Adipose tissue (tissue), 3 donors: ENCODE data around the gene GIPC3. TPM values are rescaled to one million over a fixed set of nuclear protein-coding genes. Genes with fewer than 3 reads are reported as not detected.

Experiments
- H3K27ac ChIP-seq: one replicate; pipeline ENCODE4 v1.5.1; 2013; ENCODE audit warnings: low read depth, low read length
- WGBS, 3 donors: extraction: QIAGEN DNeasy Blood & Tissue Kit; methylation state at CpG; one replicate each; pipeline ENCODE4 v1.1.7; 2013; 5-methylcytosine and 5-hydroxymethylcytosine counted together
- polyA plus RNA-seq, 3 donors: library from polyadenylated mRNA; stranded (reverse); fragments of 200-250 nt; gene quantifications; one replicate each; pipeline ENCODE4 v1.2.3, GENCODE V29; 2013
- donor health status: healthy with polysubstance abuse.
- donor health status: Bipolar disorder and iron deficiency.
- donor health status: healthy.

GIPC3 gene, protein sequence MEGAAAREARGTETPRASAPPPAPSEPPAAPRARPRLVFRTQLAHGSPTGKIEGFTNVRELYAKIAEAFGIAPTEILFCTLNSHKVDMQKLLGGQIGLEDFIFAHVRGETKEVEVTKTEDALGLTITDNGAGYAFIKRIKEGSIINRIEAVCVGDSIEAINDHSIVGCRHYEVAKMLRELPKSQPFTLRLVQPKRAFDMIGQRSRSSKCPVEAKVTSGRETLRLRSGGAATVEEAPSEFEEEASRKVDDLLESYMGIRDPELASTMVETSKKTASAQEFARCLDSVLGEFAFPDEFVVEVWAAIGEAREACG
- 1 to 10 TPM in 2 of 3 donors, under 1 TPM in 1; 0.33 to 1.7 (median 1.5) TPM for polyA plus RNA-seq

DNA sequence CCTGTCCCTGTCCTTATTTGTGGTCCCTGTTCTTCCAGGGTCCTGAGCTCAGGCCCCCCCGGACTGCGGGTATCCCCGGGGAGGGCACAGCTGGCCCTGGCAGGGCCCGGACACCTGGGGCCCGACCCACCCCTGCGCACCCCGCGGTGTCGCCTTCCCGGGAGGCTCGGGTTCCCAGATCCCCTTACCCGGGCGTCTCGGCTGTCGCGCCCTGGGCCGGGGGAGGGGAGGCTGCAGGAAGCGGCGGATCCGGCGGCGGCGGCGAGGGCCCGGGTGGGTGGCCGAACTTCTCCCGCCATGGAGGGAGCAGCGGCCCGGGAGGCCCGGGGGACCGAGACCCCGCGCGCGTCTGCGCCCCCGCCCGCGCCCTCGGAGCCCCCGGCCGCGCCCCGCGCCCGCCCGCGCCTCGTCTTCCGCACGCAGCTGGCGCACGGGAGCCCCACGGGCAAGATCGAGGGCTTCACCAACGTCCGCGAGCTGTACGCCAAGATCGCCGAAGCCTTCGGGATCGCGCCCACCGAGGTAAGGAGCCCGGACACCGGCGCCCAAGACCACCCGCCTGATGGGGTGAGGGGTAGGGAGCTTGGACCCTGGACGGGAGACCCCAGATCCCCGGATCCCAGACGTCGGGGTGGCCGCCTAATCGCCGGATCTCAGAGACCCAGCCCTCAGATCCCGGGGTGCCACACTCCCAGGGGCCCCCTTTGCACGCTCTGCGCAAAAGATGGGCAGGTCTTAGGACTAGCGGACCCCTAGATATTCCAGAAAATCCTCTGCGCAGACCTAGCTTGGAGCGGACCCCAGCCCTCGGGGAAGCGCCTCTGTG lies at the start of gene GIPC3:
TSS of gene GIPC3 (plus strand) at position 178 of the 826 bp plus-strand sequence. CDS start at position 298, 120 bp downstream.
- WGBS, 3 donors: 3 to 4% (median 3%) methylated on average over 54 to 84 of the region's 84 CpGs
- no peak within 1 kb of the TSS for H3K27ac ChIP-seq

DNA sequence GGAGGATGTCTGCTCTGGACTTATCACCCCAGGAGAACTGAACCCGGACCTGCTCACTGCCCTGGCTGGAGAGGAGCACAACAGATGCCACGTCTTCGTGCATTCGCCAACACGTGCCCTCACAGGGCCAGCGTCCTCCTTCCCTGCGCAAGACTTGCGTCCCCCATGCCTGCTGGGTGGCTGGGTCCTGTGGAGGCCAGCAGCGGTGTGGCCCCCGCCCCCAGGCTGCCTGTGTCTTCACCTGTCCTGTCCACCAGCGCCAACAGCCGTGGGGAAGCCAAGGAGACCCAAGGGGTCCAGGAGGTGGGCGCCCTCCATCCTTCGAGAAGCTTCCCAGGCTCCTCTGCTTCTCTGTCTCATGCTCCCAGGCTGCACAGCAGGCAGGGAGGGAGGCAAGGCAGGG lies 49.7 kb upstream of the GIPC3 start:
- H3K27ac ChIP-seq: no peak overlapping the region
- 92 to 95% (median 95%) methylated on average over 14 of the region's 14 CpGs for WGBS, 3 donors

DNA sequence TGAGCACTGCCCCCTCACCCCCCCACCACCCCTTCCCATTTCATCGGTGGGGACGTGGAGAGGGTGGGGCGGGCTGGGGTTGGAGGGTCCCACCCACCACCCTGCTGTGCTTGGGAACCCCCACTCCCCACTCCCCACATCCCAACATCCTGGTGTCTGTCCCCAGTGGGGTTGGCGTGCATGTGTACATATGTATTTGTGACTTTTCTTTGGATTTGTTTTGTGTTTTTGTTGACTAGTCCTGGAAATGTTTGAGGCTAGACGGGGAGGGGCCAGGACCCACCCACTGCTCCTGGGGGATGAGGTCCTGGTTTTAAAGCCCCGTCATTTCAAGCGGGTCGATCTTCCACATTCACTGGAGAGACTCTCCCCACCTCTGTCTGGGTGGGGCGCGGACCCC lies 49.3 kb upstream of the GIPC3 start:
- no peak overlapping the region for H3K27ac ChIP-seq

DNA sequence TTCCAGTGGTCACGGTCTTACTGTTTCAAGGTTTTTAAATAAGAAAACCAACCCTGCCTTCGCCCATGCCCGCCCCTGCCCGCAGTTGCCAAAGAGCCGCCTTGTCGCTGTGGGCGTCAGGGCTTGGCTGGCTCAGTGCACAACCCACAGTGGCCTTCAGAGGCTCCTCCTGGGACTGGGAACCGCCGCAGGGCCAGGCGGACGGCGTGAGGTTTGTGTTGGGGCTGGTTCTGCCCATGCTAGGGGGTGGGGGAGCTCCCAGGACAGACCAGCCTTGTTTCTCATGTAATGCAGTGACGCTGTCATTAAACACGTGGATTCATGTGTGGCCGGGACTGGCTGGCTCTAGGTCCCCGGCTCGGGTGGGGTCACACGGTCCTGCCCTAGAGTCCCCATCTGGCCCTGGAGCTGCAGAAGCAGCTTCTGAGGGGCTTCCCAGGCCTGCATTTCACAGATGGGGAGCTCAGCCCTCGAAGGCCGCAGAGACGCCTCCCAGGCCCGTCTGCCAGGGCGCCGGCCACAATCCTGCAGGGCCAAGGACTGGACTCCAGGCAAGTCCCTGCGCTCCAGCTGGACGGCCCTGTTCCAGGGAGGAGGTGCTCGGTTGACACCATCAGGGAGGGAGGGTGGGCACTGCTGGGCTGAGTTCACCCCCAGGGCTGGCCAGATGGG lies 48.7 kb upstream of the GIPC3 start:
- WGBS, 3 donors: 62 to 73% (median 71%) methylated on average over 27 of the region's 27 CpGs
- H3K27ac ChIP-seq: no peak overlapping the region

More for the DNA sequence above, 49.3 kb upstream of the GIPC3 start:
- WGBS, 3 donors: 77 to 90% (median 82%) methylated on average over 9 to 10 of the region's 10 CpGs

DNA sequence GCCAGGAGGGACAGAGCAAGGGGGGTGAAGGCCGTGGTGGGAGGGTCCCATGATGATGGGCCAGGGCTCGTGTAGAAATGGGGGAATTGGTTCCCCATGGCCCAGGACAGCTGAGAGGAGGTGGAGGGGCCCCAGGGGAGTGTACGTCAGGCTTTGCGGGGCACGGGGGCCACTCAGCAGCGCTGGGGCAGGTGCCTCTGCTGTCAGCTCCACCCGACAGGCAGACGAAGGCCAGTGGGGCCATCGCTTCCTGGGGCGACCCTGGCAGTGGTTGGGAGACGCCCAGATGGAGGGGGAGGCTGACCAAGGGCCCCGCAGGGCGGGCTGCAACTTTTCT lies 48.2 kb upstream of the GIPC3 start:
- 59 to 81% (median 62%) methylated on average over 12 to 13 of the region's 13 CpGs for WGBS, 3 donors
- no peak overlapping the region for H3K27ac ChIP-seq

DNA sequence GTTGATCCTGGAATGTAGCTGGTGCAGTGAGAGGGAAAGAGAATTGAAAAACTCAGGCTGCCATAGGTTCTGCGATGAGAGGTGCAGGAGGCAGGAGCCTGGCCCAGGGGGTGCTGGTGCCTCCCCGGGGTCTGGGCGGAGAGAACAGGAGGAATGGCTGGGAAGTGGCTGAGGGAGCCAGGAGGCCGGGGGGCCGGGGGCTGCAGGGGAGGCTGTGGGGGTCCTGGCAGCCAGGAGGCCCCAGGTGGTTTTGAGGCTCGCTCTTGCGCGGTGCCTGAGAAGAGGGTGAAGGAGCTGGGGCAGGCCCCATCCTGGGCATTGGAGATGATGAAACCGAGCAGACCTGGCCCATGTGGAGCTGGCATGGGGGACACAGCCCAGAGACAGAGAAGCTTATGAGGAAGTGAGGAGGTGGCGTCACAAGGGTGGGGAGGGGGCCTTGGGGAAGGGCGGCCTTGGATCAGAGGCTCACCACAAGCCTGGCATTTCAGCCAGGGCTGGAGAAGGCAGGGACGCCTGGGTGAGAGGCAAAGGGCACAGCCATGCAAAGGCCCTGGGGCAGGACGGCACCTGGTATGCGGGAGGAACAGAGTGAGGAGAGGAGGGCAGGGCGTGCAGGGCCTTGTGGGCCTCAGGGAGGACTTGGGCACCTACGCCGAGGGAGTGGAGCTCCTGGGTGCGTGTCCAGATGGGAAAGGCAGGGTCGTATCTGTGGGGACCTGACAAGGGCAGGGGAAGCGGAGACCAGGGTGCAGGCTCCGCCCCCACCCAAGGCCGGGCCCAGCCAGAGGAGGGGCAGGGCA lies 47.6 kb upstream of the GIPC3 start:
- 75 to 86% (median 76%) methylated on average over 21 to 22 of the region's 22 CpGs for WGBS, 3 donors

DNA sequence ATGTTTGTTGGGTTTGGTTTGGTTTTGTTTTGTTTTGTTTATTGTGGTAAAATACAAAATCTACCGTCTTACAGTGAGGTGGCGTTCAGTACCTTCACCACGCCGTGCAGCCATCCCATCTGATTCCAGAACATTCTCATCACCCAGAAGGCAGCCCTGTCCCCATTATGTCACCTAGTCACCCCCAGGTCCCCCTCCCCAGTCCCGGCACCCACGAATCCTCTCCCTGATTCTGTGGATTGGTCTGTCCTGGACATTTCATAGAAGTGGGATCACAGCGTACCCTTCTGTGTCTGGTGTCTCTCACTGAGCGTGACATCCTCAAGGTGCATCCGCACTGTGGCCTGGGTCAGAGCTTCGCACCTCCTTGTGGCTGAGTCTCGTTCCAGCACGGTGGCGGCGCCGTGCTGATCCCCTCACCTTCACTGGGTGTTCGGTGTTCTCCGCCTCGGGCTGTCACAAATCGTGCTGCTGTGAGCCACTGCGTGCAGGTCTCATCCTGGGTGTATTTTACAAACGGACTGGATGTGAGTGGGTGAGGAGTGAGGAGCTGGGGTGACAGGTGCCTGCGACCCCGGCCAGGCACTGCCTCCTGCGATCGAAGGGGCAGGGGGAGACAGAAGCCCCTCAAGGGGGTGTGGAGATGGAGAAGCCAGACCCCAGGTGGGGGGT lies 46.9 kb upstream of the GIPC3 start:
- no peak overlapping the region for H3K27ac ChIP-seq
- 83 to 88% (median 85%) methylated on average over 24 to 25 of the region's 25 CpGs for WGBS, 3 donors

More for the DNA sequence above, 47.6 kb upstream of the GIPC3 start:
- no peak overlapping the region for H3K27ac ChIP-seq

DNA sequence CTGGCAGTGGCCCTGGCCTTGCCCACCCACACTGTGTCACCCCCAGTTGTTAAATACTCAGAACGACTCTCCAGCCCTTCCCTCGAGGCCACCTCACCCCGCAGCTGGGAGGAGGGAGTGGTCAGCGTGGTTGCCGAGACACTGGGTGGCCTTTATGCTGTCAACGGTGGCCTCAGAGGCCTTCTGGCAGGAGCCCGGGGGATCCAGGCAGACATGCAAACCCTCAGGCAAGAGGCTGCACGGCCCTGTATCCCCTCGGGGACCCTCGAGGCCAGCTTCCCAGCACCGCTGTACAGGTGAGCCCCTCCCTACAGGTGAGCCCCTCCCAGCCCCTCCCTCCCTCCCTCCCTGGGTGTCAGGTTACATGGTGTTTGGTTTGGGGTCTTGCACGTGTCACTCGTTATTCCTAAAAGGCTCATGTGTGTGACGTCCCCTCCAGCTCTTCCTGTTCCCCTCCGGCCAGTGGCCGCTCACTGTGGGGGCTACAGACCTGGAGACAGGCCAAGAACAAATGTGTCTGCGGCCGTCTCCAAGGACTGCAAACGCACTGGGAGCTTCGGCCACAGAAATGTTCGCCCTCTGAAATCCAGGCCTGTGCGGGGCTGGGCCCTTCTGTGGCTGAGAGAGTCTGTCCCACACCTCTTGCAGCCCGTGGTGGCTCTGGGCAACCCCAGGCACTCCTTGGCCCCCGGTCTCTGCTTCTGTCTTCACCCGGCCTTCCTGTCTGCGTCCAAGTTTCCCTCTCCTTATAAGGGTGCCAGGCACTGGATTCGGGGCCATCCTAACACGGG lies 46.1 kb upstream of the GIPC3 start, which contains the start of gene TEKTIP1:
TSS of gene TEKTIP1 (plus strand) at position 210 of the 791 bp plus-strand sequence. CDS start at position 214, 4 bp downstream.
- WGBS, 3 donors: 60 to 69% (median 65%) methylated on average over 26 to 28 of the region's 28 CpGs
- no peak within 1 kb of the TSS for H3K27ac ChIP-seq

DNA sequence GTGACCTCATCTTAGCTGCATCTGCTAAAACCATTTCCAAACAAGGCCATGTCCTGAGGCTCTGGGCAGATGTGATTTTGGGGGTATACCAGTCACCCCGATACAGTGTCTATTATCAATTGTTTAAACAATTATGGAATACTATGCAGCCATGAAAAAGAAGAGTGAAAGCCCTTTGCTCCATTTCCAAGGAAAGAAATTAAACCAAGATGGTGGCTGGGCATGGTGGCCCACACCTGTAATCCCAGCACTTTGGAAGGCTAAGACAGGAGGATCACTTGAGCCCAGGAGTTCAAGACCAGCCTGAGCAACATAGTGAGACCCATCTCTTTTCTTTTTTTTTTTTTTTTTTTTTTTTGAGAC lies 45.5 kb upstream of the GIPC3 start:
- WGBS, 3 donors: 92 to 98% (median 96%) methylated on average over 1 of the region's 1 CpG
- H3K27ac ChIP-seq: no peak overlapping the region

DNA sequence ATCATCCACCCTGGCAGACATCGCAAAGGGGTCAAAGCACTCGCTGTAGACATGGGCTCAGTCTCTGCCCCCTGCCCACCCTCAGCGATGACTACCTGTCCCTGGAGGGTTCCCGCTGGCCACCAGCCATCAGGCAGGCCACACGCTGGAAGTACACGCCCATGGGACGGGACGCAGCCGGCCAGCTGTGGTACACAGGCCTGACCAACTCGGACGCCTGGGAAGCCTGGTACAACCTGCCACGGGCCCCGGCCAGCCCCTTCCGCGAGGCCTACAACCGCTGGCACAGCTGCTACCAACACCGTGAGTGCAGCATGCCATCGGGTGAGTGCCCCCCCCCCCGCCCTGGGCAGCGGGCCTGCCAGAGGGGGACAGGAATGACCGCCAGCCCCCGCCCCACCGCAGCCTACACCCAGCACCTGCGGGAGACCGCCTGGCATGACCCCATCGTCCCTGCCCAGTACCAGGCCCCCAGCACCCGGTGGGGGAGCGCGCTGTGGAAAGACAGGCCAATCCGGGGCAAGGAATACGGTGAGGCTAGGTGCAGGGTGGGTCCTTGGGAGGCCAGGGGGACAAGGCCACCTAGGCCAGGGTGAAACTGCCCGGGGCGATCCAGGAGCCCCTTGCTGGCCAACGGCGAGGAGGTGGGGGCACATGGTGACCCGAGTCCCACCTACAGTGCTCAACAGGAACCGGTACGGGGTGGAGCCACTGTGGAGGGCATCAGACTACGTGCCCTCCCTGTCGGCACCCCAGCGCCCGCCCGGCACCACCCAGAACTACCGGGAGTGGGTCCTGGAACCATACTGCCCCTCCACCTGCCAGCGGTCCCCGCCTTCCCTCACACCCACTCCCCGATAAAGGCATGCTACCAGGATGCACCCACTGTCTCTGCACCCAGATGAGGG lies 41.9 kb upstream of the GIPC3 start:
- H3K27ac ChIP-seq: no peak overlapping the region
- WGBS, 3 donors: 77 to 88% (median 83%) methylated on average over 38 to 47 of the region's 47 CpGs

DNA sequence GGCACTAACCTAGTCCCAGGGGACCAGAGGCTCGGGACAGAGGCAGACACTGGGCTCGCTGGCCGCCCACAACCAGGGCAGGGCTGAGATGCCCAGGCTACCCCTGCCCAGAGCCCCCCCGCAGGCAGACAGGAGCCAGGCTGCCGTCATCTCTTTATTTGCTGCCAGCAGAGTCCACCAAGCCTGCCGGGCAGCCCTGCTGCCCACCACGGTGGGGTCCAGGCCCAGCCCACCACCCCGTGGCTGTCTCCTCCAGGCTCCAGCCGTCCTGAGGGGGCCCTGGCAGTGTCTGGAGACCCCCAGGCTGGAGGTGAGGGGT lies 41.3 kb upstream of the GIPC3 start:
- no peak overlapping the region for H3K27ac ChIP-seq
- 77 to 86% (median 85%) methylated on average over 9 of the region's 9 CpGs for WGBS, 3 donors

DNA sequence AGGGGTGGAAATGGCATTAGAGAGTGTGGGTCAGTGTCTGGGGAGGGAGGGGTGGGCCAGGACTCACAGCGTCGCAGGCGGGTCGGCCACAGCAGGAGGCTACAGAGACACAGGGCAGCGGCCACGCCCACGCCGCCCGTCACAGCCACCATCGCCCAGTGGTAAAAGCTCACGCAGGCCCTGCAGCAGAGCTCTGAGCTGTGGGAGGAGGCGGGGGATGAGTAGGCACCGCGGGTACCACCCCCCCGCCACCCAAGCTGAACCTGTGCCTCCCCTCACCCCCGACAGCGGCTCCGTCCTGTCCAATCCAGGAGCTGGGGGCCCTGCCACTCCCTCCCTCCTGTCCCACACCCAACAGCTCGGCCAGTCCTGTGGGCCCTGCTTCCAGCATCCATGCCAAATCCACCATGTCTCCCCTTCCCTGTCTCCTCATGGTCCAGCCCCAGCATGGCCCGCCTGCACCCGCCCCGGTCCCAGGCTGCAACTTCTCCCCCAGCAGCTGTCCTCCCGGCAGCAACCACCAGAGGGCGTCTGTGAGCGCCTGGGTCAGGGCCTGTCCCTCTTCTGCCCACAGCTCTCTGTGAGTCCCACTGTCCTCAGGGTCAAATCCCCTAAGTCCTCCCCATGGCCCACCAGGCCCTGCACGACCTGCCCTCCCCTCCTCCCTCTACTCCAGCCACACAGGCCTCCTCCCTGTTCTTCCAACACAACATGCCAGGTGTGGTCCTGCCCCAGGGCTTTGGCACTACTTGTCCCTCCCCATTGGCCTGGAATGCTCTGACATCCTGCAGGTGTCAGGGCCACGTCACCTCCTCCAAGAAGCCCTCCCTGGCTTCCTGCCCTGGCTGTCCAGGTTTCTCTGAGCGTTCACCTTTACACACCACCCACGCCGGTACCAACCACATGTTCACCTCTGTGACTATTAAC lies 40.3 kb upstream of the GIPC3 start:
- H3K27ac ChIP-seq: no peak overlapping the region
- 60 to 67% (median 61%) methylated on average over 21 to 30 of the region's 30 CpGs for WGBS, 3 donors

DNA sequence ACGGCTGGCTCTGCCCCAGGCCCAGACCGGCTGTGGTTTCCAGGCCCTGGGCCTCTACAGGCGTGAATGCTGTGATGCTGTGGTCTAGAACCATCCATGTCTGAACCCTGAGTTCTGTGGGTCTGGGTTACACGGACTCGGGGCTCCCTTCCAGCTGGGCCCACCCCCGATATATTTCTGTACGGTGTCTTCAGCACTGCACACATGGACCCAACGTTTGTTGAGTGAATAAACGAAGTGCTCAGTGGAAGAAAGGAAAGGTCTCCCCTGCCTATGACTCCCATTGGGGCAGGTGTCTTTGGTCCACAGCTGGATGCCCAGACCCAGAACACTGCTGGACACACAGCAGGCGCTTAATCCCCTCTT lies 39.6 kb upstream of the GIPC3 start:
- H3K27ac ChIP-seq: no peak overlapping the region
- WGBS, 3 donors: 76 to 86% (median 77%) methylated on average over 10 of the region's 10 CpGs

DNA sequence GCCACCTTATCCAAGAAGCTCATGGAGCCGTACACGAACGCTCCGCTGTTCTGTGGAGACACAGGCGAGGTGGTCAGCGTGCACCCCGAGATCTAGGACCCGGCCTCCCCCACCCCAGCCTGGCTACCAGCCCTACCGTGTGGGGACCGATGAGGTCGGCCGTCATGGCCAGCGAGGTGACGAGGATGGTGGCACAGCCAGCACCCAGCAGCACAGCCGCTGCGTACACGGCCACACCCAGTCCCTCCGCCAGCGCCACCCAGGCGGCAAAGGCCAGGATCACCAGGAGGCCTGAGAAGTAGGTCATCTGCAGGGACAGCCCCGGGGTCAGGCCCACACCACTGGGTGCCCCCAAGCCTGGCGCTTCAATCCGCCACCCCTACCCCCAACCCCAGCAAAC lies 39.2 kb upstream of the GIPC3 start:
- 86 to 93% (median 89%) methylated on average over 23 of the region's 23 CpGs for WGBS, 3 donors
- H3K27ac ChIP-seq: no peak overlapping the region

DNA sequence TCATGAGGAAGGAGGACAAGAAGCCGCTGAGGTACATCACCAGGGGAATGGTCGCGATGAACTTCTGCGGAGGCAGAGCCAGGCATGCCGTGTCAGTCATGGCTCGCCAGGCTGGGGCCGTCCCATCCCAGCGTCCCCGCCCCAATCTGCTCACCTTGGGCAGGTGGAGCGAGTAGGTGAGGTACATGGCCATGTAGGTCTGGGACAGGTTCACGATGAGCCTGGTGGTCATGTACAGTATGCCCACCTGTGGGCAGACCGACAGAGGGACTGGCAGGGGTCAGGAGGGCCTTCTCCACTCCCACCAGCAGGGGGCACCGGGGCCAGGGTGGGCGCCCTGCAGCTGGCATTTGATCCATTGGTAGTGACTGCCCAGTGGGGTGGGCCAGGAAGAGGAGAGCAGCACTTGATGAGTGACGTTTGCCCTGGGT lies 38.0 kb upstream of the GIPC3 start:
- WGBS, 3 donors: 85 to 90% (median 88%) methylated on average over 15 of the region's 15 CpGs
- no peak overlapping the region for H3K27ac ChIP-seq
